ENCODE data around the gene MYH7.
A peak's percentile ranks its signal among the peaks of the same experiment; 100 is the strongest.
"Not testable (repeated sequence)": the region's sequence is repeated elsewhere in the genome, so short reads cannot be mapped to it uniquely, and the experiment has no call there.

Gene MYH7

DNA sequence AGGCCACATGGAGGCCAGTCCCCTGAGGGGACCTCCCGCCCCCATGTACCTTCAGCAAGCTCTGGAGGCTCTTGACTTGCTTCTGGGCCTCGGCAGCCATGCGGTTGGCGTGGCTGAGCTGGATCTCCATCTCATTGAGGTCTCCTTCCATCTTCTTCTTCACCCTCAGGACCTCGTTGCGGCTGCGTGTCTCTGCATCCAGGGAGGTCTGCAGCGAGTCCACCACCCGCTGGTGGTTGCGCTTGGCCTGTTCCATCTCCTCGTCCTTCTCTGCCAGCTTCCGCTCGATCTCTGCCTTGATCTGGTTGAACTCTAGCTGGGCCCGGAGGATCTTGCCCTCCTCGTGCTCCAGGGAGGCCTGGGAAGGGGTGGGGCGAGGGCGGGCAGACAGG lies 49.2 kb downstream of the MYH7 start:
- not testable (repeated sequence) for DNase-seq (ENCODE audit: low read depth)

DNA sequence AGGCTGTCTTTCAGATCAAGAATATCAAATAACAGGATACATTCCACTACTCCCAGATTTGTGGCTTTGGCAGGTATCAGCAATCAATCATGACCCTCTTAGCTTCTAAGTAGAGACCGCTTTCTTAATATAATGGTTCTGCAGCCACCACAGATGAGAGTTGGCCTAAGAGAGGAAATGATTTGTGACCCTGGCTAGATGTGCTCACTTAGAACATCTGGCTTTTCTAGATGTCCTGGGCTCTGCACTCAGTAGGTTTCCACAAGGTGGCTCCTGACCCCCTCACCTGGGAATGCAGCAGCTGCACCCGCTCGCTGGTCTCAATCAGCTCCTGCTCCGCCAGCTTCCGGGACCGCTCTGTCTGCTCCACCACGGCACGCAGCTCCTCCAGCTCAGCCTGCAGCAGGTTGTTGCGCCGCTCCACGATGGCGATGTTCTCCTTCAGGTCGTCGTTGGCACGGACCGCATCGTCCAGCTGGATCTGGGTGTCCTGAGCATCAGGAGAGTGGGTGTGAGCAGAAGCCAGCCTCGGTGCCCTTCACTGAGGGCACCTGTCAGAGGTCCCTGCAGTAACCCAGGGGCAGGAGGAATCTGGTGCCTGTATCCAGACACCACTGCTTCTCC lies 49.7 kb downstream of the MYH7 start:
- DNase-seq (ENCODE audit: low read depth), result no peak

DNA sequence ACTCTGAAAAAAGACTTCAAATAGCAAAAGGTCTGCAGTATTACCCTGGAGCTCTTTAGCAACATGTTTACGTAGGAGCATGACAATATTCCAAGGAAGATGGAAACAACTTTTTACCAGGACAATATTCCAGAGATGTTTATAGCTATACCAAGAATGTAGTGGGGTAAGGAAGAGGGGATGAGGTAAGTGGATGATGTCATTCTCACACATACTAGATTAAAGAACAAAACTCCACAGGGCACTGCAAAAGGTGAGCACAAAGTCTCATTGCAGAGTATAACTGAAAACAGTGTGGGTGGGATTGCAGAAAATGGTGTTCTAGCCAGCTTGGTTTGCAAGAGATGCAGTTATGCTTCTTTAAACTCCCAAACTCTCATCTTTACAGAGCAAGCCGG lies 50.2 kb downstream of the MYH7 start:
- no peak for DNase-seq (ENCODE audit: low read depth)

DNA sequence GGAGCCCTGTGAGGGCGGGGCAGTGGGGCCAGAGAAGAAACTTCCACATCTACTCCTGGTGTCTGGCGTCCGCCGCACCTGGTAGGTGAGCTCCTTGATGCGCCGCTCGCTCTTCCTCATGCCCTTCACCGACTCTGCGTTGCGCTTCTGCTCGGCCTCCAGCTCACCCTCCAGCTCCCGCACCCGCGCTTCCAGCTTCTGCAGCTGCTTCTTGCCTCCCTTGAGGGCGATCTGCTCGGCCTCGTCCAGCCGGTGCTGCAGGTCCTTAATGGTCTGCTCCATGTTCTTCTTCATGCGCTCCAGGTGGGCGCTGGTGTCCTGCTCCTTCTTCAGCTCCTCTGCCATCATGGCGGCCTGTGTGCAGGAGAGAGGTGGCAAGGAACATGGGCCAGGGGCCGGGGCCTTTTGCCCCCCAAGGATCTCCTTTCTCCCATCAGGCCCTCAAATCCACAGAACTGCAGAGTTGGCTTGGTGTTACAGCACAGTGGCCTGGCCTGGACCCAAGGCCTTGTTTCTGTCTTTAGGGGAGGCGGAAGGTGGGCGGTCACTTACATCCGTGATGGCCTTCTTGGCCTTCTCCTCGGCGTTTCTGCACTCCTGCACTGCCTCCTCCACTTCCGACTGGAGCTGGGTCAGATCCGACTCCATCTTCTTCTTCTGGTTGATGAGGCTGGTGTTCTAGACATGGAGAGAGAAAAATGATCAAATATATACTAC lies 50.9 kb downstream of the MYH7 start:
- no peak for DNase-seq (ENCODE audit: low read depth)

DNA sequence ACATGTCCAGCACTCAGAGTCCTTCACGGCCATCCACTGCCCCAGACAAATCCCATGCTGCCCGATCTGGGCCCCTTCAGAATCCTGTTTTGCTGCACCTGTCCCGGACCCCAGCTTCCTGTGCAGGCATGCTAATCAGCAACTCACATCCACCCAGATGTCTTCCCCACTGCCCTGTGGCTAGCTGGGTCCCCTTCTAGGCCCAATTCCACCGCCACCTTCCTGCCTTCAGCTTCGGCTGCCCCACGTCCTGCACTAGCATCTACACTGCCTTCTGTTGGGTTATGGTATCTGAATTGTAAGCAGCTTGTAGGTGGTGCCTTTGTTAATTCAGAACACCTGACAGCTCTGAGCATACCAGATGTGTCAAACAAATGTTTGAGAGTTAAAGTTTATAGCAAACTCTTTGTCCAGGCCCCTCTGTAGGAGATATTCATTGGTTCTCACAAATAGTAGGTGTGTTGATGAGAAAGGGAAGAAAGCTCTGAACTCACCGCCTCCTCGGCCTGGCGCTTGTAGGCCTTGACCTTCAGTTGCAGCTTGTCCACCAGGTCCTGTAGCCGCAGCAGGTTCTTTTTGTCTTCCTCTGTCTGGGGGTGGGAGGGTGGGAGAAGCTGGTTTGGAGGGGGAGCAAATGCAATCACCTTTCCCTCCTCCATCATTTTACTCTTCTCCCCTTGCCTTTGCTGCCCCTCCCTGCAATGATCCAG lies 52.6 kb downstream of the MYH7 start:
- no peak for DNase-seq (ENCODE audit: low read depth)

DNA sequence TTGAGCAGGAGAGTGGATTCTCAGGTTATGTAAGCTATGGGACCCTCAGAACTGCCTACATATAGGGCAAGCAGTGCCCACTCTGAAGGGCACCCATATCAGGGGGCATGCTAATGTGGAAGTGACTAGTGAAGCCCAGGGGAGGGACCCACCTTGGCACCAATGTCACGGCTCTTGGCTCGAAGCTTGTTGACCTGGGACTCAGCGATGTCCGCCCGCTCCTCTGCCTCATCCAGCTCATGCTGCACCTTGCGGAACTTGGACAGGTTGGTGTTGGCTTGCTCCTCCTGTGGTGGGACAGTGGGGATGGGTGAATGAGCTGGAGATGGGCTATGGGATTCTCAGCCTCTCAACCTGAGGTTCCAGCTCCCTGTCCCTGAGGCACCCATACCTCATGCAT lies 53.2 kb downstream of the MYH7 start:
- no peak for DNase-seq (ENCODE audit: low read depth)

DNA sequence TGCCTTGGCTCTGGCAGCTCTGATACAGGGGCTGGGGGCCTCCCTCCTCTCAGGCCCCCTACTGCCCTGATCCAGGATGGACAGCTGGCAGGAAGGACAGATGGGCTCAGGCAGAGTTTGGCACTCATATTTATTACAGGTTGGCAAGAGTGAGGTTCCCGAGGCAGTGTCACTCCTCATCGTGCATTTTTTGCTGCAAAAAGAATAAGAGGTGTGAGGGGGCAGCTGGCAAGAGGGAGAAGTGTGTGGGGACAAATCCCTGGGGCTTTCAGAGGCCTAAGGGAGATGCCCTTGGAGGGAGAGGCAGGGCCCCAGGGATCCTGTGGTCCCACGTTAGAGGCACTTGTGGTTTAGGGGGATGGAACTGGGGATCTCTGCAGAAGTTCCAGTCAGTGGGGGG lies 53.6 kb downstream of the MYH7 start:
- no peak for DNase-seq (ENCODE audit: low read depth)

DNA sequence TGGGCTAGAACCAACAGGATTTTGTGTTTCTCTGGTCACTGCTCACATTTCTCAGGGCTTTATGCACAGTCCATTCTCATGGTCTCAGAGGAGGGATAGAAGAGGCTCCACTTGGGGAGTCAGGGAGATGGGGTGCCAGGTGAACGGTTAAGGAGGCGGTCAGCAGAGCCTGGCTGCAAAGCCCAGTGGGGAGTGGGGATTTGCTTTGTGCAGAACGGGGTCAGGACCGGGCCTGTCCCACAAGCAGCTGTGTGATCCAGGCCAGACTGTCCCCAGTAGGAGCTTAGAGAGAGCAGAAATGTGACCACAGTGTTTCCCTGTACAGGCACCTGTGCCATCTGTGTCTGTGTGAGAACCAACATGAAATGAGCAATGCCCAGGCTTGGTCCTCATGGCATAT lies 54.5 kb downstream of the MYH7 start:
- no peak for DNase-seq (ENCODE audit: low read depth)

DNA sequence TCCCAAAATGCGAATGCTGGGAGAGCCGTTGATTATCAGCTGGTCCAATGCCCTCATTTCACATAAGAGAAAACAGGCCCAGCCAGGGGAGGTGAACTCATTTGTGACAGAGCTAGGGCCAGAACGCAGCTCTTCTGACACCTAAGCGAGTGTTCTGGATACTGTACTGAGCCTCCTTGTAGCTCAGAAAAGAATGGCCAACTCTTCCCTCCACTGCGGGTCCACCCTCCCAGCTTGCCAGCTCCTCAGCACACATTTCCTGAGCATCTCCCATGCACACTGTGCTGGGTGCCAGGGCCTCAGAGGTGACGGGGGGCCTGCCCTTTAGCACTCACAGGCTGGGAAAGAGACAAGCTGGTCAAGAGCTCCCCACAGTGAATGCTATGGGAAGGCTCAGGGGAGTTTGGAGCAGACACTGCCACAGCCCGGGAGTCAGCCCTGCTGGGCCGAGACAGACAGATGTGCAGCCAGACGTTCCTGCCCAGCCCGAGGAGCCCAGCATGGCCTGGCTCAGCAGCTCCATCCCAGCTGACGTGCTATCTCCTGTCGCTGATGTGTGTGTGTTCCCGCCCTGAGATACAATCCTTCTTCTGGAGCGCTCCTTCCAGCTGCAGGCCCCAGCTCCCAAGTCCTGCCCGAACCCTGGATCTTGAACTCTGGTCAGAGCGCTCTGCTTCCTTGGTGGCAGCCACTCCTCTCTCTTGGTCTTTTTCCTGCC lies 55.1 kb downstream of the MYH7 start:
- no peak for DNase-seq (ENCODE audit: low read depth)

DNA sequence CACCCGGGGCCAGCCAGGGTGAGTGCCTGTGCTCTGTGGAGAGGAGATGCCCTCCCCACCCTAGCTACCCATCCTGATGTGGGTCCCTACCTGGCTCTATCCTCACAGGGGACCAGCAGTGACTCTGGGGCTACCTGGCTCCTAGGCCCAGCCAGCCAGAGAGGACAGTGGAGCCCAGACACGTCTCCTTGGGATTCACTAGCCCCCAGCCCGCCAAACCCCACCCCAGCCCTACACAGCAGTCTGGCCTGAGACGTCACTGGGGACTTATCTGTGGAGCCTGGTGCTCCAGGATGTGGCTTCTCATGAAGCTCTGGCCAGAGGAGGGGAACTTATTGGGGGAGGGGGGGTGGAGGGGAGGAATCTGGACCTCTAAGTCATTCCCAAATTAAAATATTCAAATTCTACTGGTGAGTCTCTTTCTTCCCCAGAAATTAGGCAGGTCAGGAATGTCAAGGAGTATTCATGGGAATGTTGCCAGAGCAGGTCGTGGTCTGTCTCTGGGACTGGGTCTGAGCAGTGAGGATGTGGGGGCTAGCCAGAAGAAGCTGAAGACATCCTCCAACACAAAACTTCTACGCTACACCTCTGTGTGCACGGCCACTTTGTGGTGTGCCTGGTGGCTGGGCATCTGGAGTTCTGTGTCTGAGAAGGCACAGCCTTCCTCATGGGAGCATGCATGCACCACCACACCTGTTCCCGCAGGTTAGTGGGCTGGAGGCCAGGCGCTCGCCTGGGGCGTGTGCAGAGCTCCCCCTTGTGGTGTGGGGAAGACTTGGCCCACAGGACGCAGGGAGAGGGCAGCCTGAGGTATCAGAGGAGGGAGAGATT lies 55.9 kb downstream of the MYH7 start:
- peak; percentile 46 for DNase-seq (ENCODE audit: low read depth)

DNA sequence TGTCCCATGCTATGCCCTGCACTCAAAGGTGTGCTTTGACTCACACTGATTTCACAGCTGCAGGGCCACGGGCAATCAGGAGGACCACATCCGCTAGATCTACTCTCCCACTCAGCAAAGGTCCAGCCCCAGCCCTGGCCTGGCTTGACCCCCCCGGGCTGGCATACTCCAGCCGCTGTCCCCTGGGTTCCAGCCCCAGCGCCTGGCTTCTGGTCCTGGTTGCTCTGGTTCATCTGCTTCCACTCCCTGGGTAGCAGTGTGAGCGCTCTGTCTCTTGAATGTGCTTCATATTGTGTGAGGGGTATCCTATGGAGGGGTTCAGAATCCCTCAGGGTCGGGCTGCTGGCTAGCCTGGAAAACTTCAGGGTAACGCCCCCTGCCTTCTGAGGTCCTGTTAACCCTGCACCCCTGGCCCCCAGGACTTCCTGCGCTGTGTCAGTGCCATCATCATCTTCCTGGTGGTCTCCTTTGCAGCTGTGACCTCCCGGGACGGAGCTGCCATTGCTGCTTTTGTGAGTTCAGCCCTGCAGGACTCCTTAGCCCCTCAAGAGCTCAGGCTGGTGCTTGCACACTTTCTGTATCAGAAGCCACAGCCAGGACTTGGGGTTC lies 56.7 kb downstream of the MYH7 start:
- no peak for DNase-seq (ENCODE audit: low read depth)

DNA sequence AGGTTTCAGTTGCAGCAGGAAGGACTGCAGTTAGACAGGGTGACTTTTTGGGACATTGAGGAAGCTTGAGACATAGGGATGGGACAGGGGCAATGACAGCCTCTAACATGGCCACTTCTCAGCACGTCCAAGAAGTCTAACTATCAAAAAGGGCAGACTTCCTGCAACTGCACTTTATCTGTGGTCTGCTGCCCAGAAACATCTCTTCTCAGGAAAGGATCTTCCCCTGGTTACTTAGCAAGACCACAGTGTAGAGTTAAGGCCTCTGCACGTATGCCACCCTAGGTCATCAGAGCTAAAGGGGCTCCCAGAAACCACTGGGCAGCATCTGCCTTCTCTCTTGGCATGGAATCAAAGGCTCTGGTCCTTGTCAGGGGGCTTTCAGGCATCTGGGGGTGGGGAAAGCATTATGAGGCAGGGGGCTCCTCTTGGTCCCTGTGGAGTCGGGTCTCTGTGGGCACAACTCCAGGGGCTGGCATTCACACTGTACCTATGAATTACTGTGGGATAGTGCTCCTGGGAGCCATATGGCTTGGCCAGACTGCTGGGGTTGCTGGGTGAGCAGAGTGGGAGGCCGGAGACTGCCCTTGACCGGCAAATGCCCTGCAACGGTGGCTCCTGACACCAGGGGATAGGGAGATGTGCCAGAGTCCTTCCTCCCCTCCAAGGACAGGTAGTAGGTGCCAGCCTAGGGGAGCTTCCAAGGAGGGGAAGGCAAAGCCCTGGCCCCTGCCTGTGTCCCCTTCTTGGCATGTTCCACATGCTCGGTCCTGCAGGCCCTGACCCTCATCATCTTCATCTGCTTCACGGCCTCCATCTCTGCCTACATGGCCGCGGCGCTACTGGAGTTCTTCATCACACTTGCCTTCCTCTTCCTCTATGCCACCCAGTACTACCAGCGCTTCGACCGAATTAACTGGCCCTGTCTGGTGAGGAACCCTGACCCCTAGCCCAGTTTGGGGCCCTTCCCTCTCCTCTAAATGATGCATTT lies 57.6 kb downstream of the MYH7 start:
- no peak for DNase-seq (ENCODE audit: low read depth)

DNA sequence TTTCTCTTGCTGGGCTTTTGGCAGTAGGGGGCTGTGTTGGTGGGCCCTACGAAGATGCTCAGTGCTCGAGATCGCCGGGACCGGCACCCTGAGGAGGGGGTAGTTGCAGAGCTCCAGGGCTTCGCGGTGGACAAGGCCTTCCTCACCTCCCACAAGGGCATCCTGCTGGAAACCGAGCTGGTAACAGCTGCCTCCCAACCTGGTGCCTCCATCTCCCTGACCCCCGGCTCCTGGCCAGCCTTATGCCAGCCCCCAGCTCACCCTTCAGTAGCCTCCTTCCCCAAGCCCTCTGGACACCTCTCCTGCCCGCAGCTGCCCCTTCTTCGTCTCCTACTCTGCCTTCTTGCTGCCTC lies 58.3 kb downstream of the MYH7 start:
- DNase-seq (ENCODE audit: low read depth), result no peak

DNA sequence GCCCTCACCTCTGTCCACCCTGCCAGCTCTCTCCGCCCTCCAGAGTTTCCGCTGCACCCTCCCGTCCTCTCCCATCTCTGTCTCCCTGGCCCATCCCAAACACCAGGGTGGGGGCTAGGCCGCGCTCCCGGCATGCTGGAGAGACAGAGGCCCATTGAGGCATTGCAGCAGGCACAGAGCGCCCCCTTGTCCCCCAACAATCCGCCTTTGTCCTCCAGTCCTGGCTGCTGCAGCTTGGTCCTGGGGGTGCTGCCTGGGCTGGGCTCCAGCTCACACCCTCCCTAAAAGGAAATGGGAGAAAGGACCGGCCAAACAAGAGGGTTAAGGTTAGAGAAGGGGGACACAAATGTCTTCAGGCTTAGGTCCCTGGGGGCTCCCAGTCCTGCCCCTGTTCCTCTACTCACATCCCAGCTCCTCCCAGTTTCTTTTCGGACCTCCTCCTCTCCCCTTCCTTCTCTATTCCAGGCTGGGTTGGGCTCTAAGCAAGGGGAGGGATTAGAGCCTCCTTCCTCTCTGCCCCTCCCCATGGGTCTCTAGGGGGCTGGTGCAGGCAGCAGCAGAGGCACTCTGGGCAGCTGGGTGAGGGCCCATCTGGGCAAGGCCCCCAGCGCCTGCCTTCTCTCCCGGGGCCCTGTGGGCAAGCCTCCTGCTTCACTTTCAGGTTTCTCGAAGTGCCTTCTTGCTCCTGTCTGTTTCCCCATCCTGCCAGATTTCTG lies 58.8 kb downstream of the MYH7 start, which contains the start of gene CMTM5:
Gene CMTM5 (plus strand): TSS at position 565 of the 716 bp plus-strand sequence. CDS start 206 bp downstream, outside the sequence.
- no peak for DNase-seq (ENCODE audit: low read depth)

DNA sequence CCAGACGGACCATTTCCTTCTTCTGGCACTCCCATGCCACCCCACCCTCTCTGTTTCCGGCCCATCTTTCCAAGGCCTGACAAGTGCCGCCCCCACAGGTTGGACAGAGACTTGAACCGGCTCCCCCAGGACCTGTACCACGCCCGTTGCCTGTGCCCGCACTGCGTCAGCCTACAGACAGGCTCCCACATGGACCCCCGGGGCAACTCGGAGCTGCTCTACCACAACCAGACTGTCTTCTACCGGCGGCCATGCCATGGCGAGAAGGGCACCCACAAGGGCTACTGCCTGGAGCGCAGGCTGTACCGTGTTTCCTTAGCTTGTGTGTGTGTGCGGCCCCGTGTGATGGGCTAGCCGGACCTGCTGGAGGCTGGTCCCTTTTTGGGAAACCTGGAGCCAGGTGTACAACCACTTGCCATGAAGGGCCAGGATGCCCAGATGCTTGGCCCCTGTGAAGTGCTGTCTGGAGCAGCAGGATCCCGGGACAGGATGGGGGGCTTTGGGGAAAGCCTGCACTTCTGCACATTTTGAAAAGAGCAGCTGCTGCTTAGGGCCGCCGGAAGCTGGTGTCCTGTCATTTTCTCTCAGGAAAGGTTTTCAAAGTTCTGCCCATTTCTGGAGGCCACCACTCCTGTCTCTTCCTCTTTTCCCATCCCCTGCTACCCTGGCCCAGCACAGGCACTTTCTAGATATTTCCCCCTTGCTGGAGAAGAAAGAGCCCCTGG lies 59.8 kb downstream of the MYH7 start:
- no peak for DNase-seq (ENCODE audit: low read depth)

DNA sequence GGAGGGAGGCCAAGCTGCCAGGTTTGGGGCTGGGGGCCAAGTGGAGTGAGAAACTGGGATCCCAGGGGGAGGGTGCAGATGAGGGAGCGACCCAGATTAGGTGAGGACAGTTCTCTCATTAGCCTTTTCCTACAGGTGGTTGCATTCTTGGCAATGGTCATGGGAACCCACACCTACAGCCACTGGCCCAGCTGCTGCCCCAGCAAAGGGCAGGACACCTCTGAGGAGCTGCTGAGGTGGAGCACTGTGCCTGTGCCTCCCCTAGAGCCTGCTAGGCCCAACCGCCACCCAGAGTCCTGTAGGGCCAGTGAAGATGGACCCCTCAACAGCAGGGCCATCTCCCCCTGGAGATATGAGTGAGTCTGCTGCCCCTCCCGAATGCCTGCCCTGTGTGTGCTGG lies 62.4 kb downstream of the MYH7 start:
- no peak for DNase-seq (ENCODE audit: low read depth)

DNA sequence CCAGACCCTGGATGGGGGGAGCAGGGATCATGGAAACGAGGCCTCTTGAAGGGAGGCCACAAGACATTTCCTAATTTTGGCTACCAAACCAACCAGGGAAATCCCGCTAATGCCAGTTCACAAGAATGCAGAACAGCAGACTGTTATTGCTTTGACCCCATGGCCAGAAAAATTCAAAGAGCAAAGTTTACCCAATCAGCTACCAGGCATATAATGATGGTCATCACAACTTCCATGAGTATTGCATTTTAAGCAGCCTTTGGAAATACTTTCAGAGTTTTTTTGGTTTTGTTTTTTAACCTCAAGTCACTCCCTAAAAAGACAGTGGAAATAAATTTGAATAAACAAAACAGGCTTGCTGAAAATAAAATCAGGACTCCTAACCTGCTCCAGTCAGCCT lies 63.0 kb downstream of the MYH7 start, which contains the start of gene IL25:
Gene IL25 (plus strand): TSS at position 301 of the 400 bp plus-strand sequence.
- DNase-seq (ENCODE audit: low read depth), result no peak

DNA sequence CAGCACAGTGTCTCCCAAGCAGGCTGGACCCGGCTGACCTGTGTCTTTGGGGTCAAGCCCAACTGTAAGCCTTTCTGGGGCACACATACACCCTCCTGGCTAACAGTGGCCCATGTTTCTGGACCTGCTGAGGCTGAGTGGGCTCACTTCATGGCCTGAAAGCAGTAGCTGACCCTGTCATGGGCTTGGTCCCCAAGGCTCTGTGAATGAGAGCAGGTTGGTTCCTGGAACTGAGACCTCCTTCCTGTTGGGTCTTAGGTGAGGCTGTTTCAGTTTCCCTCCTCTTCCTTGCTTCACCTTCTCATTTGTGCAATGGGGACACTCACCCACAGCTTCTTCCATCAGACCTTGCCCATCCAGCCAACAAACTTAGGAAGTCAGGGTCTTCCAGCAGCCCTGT lies 63.6 kb downstream of the MYH7 start:
- DNase-seq (ENCODE audit: low read depth), result no peak

DNA sequence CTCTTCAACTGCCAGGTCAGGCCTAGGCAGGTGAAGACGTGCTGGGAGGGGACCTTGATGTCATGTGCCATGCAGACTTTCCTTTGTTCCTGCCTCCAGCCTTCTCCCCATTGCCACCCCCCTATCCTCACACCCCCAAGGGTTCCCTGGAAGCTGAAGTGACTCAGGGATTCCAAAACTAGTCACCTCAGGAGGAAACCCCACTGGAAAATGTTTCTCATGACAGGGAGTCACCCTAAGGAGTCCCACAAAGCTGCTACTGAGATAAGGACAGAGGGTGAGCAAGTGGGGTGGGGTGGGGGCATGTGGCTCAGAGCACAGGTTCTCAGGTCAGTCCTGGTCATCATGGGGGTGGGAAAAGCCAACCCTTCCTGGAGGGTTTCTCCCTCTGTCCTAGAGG lies 65.2 kb downstream of the MYH7 start:
- DNase-seq (ENCODE audit: low read depth), result no peak
